NCI-H446 treated with DMSO at 0.1 percent for 48 hours (cell line): ENCODE results near the gene HSPA9.
A peak's percentile ranks its signal among the peaks of the same experiment; 100 is the strongest.
"Not testable (repeated sequence)": the region's sequence is repeated elsewhere in the genome, so short reads cannot be mapped to it uniquely, and the experiment has no call there.

Experiments
- DNase-seq: peaks from one replicate; lab custom pipeline; 2025; lab: John Stamatoyannopoulos, UW

HSPA9 gene

GRCh38 chr5:138529812-138530211, 45.4 kb downstream of the HSPA9 start:
- DNase-seq = no peak

DNA sequence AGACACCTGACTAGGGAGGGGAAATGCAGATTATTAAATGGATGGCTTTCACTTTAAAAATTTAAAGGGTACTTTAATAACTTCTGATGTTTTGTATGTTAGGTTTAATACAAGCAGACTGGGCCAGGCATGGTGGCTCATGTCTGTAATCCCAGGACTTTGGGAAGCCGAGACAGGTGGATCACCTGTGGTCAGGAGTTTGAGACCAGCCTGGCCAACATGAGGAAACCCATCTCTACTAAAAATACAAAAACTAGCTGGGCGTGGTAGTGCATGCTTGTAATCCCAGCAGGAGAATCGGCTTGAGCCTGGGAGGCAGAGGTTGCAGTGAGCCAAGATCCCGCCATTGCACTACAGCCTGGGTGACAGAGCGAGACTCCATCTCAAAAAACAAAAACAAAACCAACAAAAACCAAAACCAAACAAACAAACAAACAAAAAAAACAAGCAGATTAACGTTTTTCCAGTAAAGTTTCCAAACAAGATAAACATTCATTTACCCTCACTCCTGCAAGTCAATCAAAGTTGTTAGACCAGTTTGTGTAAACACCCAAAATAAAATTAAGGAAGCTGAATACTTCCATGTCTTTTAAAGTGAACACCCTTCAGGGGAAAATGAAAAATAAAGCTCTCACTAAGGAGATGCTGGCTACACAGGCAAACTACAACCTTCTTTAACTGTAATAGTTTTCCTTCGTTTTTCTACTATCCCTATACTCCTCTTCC, 46.3 kb downstream of the HSPA9 start:
- DNase-seq = no peak

- DNase-seq = no peak
Measured at GRCh38 chr5:138528208-138528607, 47.0 kb downstream of the HSPA9 start.

- DNase-seq = no peak
Measured at GRCh38 chr5:138527170-138527569, 48.0 kb downstream of the HSPA9 start.

GRCh38 chr5:138523406-138523805, 51.8 kb downstream of the HSPA9 start:
- no peak for DNase-seq

GRCh38 chr5:138520971-138521370, 54.2 kb downstream of the HSPA9 start:
- DNase-seq = no peak

DNA sequence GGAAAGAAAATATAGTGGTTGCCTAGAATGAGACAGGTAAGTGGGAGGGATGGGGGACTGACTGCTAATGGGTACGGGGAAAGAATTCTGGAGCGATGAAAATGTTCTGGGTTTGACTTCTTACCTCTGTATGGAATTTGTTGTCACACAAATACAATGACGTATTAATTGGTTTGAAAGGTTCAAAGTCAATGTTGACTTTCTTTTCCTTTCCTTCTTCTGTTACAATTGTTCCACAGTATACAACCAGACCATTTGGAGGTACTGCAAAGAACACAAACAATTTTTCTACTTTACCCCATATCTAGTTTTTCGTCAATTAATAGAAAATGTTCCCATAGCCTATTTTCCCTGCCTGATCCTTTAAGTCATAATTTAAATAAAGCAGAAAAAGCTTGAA, 57.8 kb downstream of the HSPA9 start:
- no peak for DNase-seq

DNA sequence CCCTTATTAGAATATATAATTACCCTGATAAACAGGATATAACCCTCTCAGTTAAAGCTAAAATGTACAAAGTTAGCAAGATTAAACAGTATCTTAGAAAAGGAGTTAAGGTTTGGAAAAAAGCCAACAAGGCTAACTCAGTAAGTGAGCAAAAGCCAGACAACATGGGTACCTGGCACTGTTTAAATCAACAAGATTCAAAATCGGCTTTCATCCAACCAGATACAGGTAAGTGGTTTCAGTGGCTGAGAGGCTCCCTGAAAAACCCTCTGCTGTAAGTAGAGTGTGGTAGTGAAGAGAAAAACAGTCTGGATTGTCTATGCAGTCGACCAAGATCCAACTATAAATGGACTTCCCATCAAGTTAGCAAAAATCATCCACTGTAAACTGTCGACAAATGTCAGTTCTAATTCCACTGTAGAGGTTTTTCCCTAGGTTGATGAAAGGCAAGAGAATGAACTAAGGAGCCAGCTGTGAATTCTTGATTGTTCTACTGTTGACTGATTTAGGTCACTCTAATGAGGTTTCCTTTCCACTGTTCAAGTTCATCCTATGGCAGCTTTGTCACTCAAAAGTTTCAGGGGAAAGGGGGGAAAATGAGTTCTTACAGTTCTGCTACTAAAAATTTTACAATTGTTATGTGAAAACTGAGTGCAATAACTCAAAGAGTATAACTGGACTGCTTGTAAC, 59.5 kb downstream of the HSPA9 start:
- no peak for DNase-seq

GRCh38 chr5:138514021-138514420, 61.2 kb downstream of the HSPA9 start:
- no peak for DNase-seq

GRCh38 chr5:138508958-138509357, 66.2 kb downstream of the HSPA9 start:
- no peak for DNase-seq

GRCh38 chr5:138507485-138507884, 67.7 kb downstream of the HSPA9 start:
- not testable (repeated sequence) for DNase-seq

DNA sequence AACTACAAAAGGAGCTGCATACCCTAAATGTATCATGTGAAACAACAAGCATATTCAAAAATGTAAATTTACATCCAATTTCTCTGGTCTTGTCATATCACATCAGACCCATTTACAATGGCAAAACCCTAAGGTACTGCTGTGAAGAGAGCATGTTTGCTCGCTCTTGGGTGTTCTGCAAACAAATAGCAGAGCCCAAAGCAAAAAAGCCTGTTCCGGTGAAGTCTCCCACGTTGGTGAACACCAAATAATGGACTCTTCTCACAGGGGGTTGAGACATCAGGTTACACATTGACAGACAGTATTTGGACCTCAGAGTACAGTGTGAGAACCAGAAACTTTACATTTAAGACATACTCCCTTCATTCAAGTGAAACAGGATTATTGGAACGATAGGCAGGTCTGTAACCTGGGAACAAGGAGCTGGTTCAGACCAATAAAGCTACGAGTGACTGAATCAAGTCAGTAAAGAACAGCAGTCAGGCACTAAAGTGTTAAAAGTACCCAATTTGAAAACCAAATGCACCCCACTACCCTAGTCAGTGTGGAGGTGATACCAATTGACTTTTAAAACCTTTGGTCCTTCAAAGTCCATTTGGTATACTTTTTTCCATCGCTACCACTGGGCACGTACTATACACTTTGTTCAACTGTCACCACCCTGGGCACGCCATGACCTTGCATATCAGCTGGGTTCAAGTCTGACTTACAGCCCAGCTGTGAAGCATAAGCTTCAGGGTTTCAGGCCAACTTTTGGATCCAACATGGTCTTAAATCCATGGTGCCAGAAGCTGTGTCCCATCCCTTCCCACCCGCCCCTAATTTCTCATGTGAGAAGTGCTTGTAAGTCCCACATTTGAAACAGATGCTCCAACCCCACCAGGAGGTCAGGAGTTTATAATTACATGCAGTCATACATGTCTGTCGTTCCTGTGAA, 68.6 kb downstream of the HSPA9 start:
- DNase-seq = no peak

GRCh38 chr5:138504799-138505198, 70.4 kb downstream of the HSPA9 start:
- DNase-seq = peak; percentile 80
